IMR-90 (cell line): ENCODE data around the gene IGF1R. TPM values are rescaled to one million over a fixed set of nuclear protein-coding genes. Genes with fewer than 3 reads are reported as not detected.

Experiments
- ATAC-seq: fragments of 200-7000 bp; cut with Tn5 transposase; 2 replicates; pipeline ENCODE4 v1.9.1; 2020; ENCODE audit warnings: low read depth, mild to moderate bottlenecking, moderate library complexity
- BruUV-seq: library from RNA; stranded (reverse); fragments of 400-500 nt; replicated peaks from 2 replicates; lab custom pipeline; 2021; lab: Mats Ljungman, UMichigan
- CTCF ChIA-PET: fragments of 300-600 bp; formaldehyde crosslinking; extraction: SDS; loops from one replicate; lab custom pipeline; 2021; ENCODE audit warnings: antibody characterized with exemption; lab: Yijun Ruan, JAX
- POLR2A ChIA-PET: fragments of 300-600 bp; sonication (Branson Sonifier 250); formaldehyde crosslinking; loops from one replicate; lab custom pipeline; 2022; ENCODE audit warnings: antibody characterized with exemption; ENCODE audit not compliant: unreplicated experiment; lab: Charles Lee
- DNase-seq: peaks from one replicate; pipeline ENCODE4 v3.0.0; 2013
- H2AFZ ChIP-seq: replicated peaks from 2 replicates; pipeline ENCODE3; 2013; ENCODE audit warnings: low read length, mild to moderate bottlenecking; ENCODE audit not compliant: poor library complexity
- H2AK5ac ChIP-seq: 2 replicates; pipeline ENCODE4 v1.6.1; 2013; ENCODE audit warnings: low read depth, low read length, inconsistent platforms
- H2AK9ac ChIP-seq: replicated peaks from 2 replicates; pipeline ENCODE3; 2013; ENCODE audit warnings: mild to moderate bottlenecking, low read depth, low read length, moderate library complexity; ENCODE audit not compliant: poor library complexity
- H2BK120ac ChIP-seq: 2 replicates; pipeline ENCODE4 v1.6.1; 2013; ENCODE audit warnings: low read depth, low read length, inconsistent platforms
- H2BK15ac ChIP-seq: 3 replicates; pipeline ENCODE4 v1.6.1; 2013; ENCODE audit warnings: low read depth, low read length, inconsistent platforms
- H2BK20ac ChIP-seq: 2 replicates; pipeline ENCODE4 v1.6.1; 2013; ENCODE audit warnings: low read depth, mild to moderate bottlenecking, inconsistent platforms, low read length, moderate library complexity
- H2BK5ac ChIP-seq: 2 replicates; pipeline ENCODE4 v1.6.1; 2013; ENCODE audit warnings: mild to moderate bottlenecking, low read depth, low read length, inconsistent platforms; ENCODE audit not compliant: poor library complexity, severe bottlenecking
- H3K14ac ChIP-seq: replicated peaks from 2 replicates; pipeline ENCODE4 v1.6.1; 2013; ENCODE audit warnings: low read depth, low read length, inconsistent platforms
- H3K18ac ChIP-seq: 2 replicates; pipeline ENCODE4 v1.6.1; 2013; ENCODE audit warnings: low read depth, low read length, control low read depth
- H3K23ac ChIP-seq: 2 replicates; pipeline ENCODE4 v1.6.1; 2013; ENCODE audit warnings: low read depth, low read length, inconsistent platforms
- H3K27ac ChIP-seq: 2 replicates; pipeline ENCODE4 v1.5.1; 2013; ENCODE audit warnings: mild to moderate bottlenecking, control low read depth, low read length; ENCODE audit not compliant: insufficient read depth
- H3K27me3 ChIP-seq: 2 replicates; pipeline ENCODE4 v1.6.1; 2013; ENCODE audit warnings: low read length; ENCODE audit not compliant: control insufficient read depth, insufficient read depth
- H3K36me3 ChIP-seq: 2 replicates; pipeline ENCODE4 v1.6.1; 2013; ENCODE audit warnings: low read length, mixed read lengths; ENCODE audit not compliant: control insufficient read depth, insufficient read depth
- H3K4ac ChIP-seq: 2 replicates; pipeline ENCODE4 v1.6.1; 2013; ENCODE audit warnings: low read depth, low read length, inconsistent platforms
- H3K4me1 ChIP-seq: 2 replicates; pipeline ENCODE4 v1.6.1; 2013; ENCODE audit warnings: low read length, mixed read lengths; ENCODE audit not compliant: control insufficient read depth, insufficient read depth
- H3K4me2 ChIP-seq: 2 replicates; pipeline ENCODE4 v1.6.1; 2013; ENCODE audit warnings: low read depth, mild to moderate bottlenecking, control low read depth, low read length, moderate library complexity
- H3K4me3 ChIP-seq: 2 replicates; pipeline ENCODE4 v1.5.1; 2013; ENCODE audit warnings: low read depth, mild to moderate bottlenecking, control low read depth, low read length, moderate library complexity; ENCODE audit not compliant: insufficient read depth
- H3K56ac ChIP-seq: 2 replicates; pipeline ENCODE4 v1.6.1; 2013; ENCODE audit warnings: low read length, inconsistent platforms; ENCODE audit not compliant: insufficient read depth; ENCODE audit errors: extremely low read depth
- H3K79me1 ChIP-seq, 2 experiments: 2 replicates each; pipeline ENCODE4 v1.6.1; 2013; ENCODE audit warnings: low read length in 2 of 2, inconsistent platforms in 1 of 2, low read depth in 1 of 2
- H3K9ac ChIP-seq: 2 replicates; pipeline ENCODE4 v1.6.1; 2013; ENCODE audit warnings: low read depth, low read length, control low read depth
- H3K9me1 ChIP-seq: 2 replicates; pipeline ENCODE4 v1.6.1; 2013; ENCODE audit warnings: low read length, inconsistent platforms; ENCODE audit not compliant: insufficient read depth
- H3K9me3 ChIP-seq: 2 replicates; pipeline ENCODE4 v1.6.1; 2013; ENCODE audit warnings: low read length; ENCODE audit not compliant: control insufficient read depth, insufficient read depth
- H4K20me1 ChIP-seq: 2 replicates; pipeline ENCODE4 v1.6.1; 2013; ENCODE audit warnings: low read length, inconsistent platforms; ENCODE audit not compliant: insufficient read depth
- H4K5ac ChIP-seq: 2 replicates; pipeline ENCODE4 v1.6.1; 2013; ENCODE audit warnings: mild to moderate bottlenecking, low read depth, low read length, control low read depth
- H4K8ac ChIP-seq, 2 experiments: 2 replicates each; pipeline ENCODE4 v1.6.1; 2013; ENCODE audit warnings: low read depth in 2 of 2, low read length in 2 of 2, control low read depth in 1 of 2, inconsistent platforms in 1 of 2
- H4K91ac ChIP-seq: 2 replicates; pipeline ENCODE4 v1.6.1; 2013; ENCODE audit warnings: low read depth, low read length, inconsistent platforms; ENCODE audit not compliant: insufficient read depth
- BHLHE40 ChIP-seq: fragments of 150-350 bp; IDR thresholded peaks from 2 replicates; pipeline ENCODE4 v1.6.1; 2016; ENCODE audit warnings: mild to moderate bottlenecking, low read depth, low read length
- CHD1 ChIP-seq: IDR thresholded peaks from 2 replicates; pipeline ENCODE4 v1.6.1; 2012; ENCODE audit warnings: low read depth, low read length, improper control_type of control experiment
- FOS ChIP-seq: fragments of 150-350 bp; IDR thresholded peaks from 2 replicates; pipeline ENCODE4 v1.6.1; 2016; ENCODE audit warnings: low read depth, low read length
- MAZ ChIP-seq: IDR thresholded peaks from 2 replicates; pipeline ENCODE4 v1.6.1; 2012; ENCODE audit warnings: low read depth, mild to moderate bottlenecking, low read length, improper control_type of control experiment, moderate library complexity, borderline replicate concordance
- MXI1 ChIP-seq: IDR thresholded peaks from 2 replicates; pipeline ENCODE4 v1.6.1; 2012; ENCODE audit warnings: low read depth, mild to moderate bottlenecking, low read length, moderate library complexity, borderline replicate concordance
- NFE2L2 ChIP-seq: fragments of 150-350 bp; IDR thresholded peaks from 2 replicates; pipeline ENCODE4 v1.6.1; 2016; ENCODE audit warnings: low read depth, mild to moderate bottlenecking, low read length
- RCOR1 ChIP-seq: IDR thresholded peaks from 2 replicates; pipeline ENCODE4 v1.6.1; 2012; ENCODE audit warnings: mild to moderate bottlenecking, low read length, improper control_type of control experiment; ENCODE audit not compliant: insufficient replicate concordance
- RFX5 ChIP-seq: IDR thresholded peaks from 2 replicates; pipeline ENCODE4 v1.8.0; 2012; ENCODE audit warnings: low read depth, mild to moderate bottlenecking, low read length, moderate library complexity
- SMC3 ChIP-seq: fragments of 150-350 bp; IDR thresholded peaks from 2 replicates; pipeline ENCODE4 v1.6.1; 2016; ENCODE audit warnings: low read depth, mild to moderate bottlenecking, antibody characterized with exemption, low read length, moderate library complexity
- USF2 ChIP-seq: fragments of 150-350 bp; IDR thresholded peaks from 2 replicates; pipeline ENCODE4 v1.6.1; 2017; ENCODE audit warnings: mild to moderate bottlenecking, antibody characterized with exemption, low read length, low read depth
- WGBS, 2 experiments: methylation state at CpG; one replicate each; pipeline versions ENCODE4 v1.1.5 to v1.1.7; 2013; ENCODE audit warnings: missing lambda C conversion rate in 2 of 2; ENCODE audit not compliant: insufficient read length in 1 of 2; ENCODE audit errors: extremely low coverage in 2 of 2; 5-methylcytosine and 5-hydroxymethylcytosine counted together
- dilution Hi-C: fragments of 300-500 bp; cut with HindIII; formaldehyde crosslinking; loops from one replicate; pipeline ENCODE4 v1.14.3; 2018; ENCODE audit warnings: low sequenced_read_pairs; ENCODE audit not compliant: unreplicated experiment
- in situ Hi-C: fragments of 300-500 bp; cut with MboI; formaldehyde crosslinking; loops from 3 replicates; pipeline ENCODE4 v1.14.3; 2019; ENCODE audit warnings: low sequenced_read_pairs, inconsistent platforms, mixed read lengths
- intact Hi-C: fragments of 100-400 bp; cut with micrococcal nuclease; formaldehyde crosslinking; loops from 2 replicates; pipeline ENCODE4 v1.10.0; 2022
- polyA plus RNA-seq, 3 experiments: library from polyadenylated mRNA; depleted of rRNA; stranded (reverse); fragments of >200 nt; gene quantifications; 2 replicates each; pipeline ENCODE4 v1.2.3, GENCODE V29; 2012; ENCODE audit warnings: low replicate concordance in 1 of 3
- total RNA-seq: library from RNA; depleted of rRNA; stranded (reverse); fragments of >200 nt; gene quantifications from 2 replicates; pipeline ENCODE4 v1.2.3, GENCODE V29; 2012

Gene IGF1R
- total and polyA plus RNA-seq, 2 of the 4 experiments (the other 2 are of a cell fraction) = 24.0 to 24.9 TPM

- CTCF ChIA-PET = interaction anchor here (0.6 to 0.7 kb wide), 2 partner anchors 16 to 20 kb away, joined by 3 to 4 read pairs; no protein-coding TSS in a partner anchor
- H3K4me3 ChIP-seq = no peak overlapping the region
- peaks cover 17% of the 10 kb centered on the region for H3K4me1 ChIP-seq
- BruUV-seq = no TSS peak
- H3K79me1 ChIP-seq = peaks cover 25 to 85% of the 10 kb centered on the region in 2 experiments
- intact Hi-C loops = no loop called here
- in situ Hi-C loops = no loop called here
- peak overlapping the region; percentile 52; the same call in 1 of the 2 replicates for H2AK5ac ChIP-seq
- peak overlapping the region; percentile 40; the same call in 1 of the 2 replicates for H4K91ac ChIP-seq
- no peak overlapping the region for H2BK20ac ChIP-seq
- H3K18ac ChIP-seq = peak overlapping the region; percentile 27; the same call in 1 of the 2 replicates
- 0 out of 2 replicates have a peak overlapping the region, but pooled peaks have one; percentile 21 for H2BK120ac ChIP-seq
- TF ChIP-seq RFX5 (no peak), USF2 (no peak), RCOR1 (no peak), SMC3 (no peak), FOS (no peak), MXI1 (no peak), CHD1 (no peak), NFE2L2 (no peak), BHLHE40 (no peak), MAZ (no peak)
- H3K4me2 ChIP-seq = no peak overlapping the region
- no peak overlapping the region for H3K23ac ChIP-seq
- no peak overlapping the region for H3K27ac ChIP-seq
- POLR2A ChIA-PET = no interaction called here
- dilution Hi-C loops = no loop called here
- no peak overlapping the region for H3K56ac ChIP-seq
- ATAC-seq = no peak
- H3K9me3 ChIP-seq = no peaks in the 10 kb centered on the region
- H2AFZ ChIP-seq = no peak overlapping the region
- H4K20me1 ChIP-seq = peaks cover 2% of the 10 kb centered on the region; the same call in 1 of the 2 replicates
- DNase-seq = no peak
- H3K27me3 ChIP-seq = no peaks in the 10 kb centered on the region
- H2BK15ac ChIP-seq = 0 out of 3 replicates have a peak overlapping the region, but pooled peaks have one; percentile 41
- peaks cover 10% of the 10 kb centered on the region for H3K9me1 ChIP-seq
- 40% methylated on average over 1 of the region's 6 CpGs; no CpG with 5 or more reads in 1 of the 2 experiments for WGBS, 2 experiments
- H4K5ac ChIP-seq = peak overlapping the region; percentile 32; the same call in 1 of the 2 replicates
- H3K36me3 ChIP-seq = no peaks in the 10 kb centered on the region
- H4K8ac ChIP-seq = peak overlapping the region; percentile 31 to 39; a peak in 3 of 4 replicates
- peak overlapping the region; percentile 62 for H3K4ac ChIP-seq
- peak overlapping the region; percentile 34 for H3K14ac ChIP-seq
- no peak overlapping the region for H2BK5ac ChIP-seq
- H3K9ac ChIP-seq = no peak overlapping the region
- no peak overlapping the region for H2AK9ac ChIP-seq
Observed at GRCh38 chr15:98861188-98861587, 212.8 kb downstream of the IGF1R start.
